CD4-positive, alpha-beta T cell treated with Interleukin-4 for 4 hours (primary cell): Measurements from ENCODE around the gene TWIST2.

Source experiments
- DNase-seq: peaks from one replicate; pipeline ENCODE4 v3.0.0-alpha.2; 2020

The TWIST2 gene

DNA sequence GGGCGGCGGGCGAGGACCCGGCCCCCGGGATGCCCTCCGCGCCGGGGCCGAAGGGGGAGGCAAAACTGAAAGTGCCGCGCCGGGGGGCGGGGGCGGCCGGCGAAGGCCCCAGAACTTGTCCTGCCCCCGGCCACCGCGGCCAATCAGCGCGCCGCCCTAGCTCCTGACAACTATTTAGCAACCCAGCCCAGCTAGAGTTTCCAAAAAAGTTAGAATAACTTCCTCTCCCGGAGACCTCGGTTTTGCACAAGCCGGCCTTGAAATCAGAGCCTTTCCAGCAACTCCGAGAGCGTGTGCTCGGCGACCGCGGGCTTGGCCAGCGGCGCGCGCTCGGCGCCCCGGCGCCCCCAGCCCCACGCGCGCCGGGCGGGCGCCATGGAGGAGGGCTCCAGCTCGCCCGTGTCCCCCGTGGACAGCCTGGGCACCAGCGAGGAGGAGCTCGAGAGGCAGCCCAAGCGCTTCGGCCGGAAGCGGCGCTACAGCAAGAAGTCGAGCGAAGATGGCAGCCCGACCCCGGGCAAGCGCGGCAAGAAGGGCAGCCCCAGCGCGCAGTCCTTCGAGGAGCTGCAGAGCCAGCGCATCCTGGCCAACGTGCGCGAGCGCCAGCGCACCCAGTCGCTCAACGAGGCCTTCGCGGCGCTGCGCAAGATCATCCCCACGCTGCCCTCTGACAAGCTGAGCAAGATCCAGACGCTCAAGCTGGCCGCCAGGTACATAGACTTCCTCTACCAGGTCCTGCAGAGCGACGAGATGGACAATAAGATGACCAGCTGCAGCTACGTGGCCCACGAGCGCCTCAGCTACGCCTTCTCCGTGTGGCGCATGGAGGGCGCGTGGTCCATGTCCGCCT is at the start of gene TWIST2:
TWIST2 (plus strand) TSS at position 245 of the 850 bp plus-strand sequence; CDS start at position 376, 131 bp downstream.
- DNase-seq: no peak

DNA sequence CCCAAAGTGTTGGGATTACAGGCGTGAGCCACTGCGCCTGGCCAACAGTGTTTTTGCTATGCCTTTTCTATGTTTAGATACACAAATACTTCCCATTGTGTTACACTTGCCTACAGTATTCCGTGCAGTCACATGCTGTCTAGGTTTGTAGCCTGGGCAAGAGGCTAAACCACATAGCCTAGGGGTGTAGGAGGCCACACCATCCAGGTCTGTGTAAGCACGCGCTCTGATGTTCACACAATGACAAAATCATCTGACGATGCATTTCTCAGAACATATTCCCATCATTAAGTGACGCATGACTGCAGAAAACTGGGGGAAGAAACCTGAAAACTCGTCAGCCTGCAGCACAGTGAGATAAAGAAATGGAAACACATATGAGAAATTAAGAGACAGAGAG is 46.1 kb upstream of the TWIST2 start:
- no peak for DNase-seq

DNA sequence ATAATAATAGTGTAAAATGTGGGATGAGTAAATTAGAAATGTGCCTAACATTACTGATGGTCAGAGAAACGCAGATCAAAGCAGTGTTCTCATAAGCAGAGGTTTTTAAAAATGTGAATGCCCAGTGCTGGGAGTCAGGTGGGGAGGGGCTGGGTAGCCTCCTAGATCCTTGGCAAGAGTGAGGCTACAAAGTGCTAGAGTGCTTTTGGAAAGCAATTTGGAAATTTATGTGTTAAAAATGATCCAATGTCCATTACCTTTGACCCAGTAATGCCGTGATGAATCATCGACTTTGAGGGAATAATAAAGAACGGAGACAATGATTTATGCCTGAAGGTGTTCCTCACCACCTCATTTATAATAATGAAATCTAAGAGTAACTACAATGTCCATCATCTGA is 44.9 kb upstream of the TWIST2 start:
- no peak for DNase-seq

DNA sequence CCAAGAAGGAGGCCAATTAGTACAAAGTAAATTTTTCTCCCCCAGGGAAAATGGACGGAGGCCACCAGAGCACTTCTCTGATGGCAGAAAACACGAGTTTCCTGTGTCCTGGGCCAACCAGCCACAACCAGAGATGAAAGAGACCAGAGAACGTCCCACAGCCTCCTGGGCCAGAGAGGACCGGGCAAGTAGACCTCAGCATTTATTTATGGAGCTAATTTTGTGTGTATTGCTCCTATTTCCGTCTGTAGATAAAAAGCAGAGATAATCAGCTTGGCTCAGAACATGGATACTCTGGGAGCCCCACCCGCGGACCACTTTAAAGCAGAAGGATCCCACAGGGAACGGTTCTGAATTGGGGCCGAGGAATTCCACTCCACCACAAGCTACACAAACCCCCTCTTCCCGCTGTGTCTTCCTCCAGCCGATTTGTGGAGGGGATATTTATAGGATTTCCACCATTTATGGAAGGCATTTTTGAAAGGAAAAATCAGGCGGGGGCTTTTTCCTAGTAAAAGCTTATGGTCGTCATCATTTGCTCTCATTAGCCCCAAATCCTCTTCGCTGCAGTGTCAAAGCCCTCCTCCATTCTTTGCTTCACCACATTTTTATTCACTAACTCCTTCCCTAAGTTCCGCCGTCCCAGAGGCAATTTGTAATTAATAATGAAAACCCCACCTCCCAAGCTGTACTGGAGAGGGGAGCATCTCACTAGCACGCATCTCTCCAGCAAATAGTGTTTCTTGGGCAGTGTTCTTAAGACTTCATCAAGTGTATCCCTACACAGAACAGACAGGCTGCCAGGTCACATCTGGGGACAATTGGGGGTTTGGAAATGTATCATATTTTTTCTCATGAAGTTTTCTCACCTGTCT is 43.7 kb upstream of the TWIST2 start:
- DNase-seq: no peak

GRCh38 chr2:238808761-238809160 is 39.1 kb upstream of the TWIST2 start:
- DNase-seq: no peak

DNA sequence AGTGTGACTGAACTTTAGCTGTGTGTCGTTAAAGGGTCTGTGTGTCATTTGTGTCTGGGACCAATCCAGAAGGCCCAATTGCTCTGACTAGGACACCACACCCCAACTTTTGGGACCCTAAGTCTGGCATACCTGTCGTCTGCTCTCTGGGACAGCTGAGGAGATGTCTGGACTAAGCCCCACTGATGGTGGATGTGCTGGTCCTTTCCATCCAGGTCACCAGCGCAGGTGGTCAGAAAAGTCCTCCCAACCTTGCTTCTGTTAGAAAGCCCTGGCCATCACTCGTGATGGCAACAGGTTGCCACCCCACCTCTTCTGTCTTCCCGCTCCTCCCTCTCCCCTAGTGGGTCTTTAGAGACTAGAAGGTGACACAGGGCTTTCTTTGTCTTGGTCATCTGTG is 37.6 kb upstream of the TWIST2 start:
- no peak for DNase-seq

GRCh38 chr2:238811293-238811692 is 36.6 kb upstream of the TWIST2 start:
- no peak for DNase-seq

DNA sequence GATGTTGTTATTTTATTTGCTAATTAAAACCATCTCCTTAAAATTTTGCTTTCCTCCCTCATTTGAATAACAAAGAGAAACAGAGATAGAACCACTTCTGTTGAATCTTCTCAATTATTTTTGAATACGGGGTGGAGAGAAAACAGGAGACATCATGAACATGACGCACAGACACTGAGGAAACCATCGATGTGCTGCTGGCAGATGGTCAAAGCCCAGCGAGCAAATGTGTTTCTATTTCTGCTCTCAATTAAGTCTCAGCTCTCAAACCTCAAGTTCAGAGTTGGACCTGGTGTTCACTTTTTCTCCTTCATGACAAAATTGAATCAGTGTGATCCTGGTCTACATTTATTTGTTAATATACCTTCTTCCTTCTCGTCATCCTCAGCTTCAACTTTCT is 36.1 kb upstream of the TWIST2 start:
- no peak for DNase-seq

GRCh38 chr2:238813109-238813508 is 34.8 kb upstream of the TWIST2 start:
- no peak for DNase-seq

DNA sequence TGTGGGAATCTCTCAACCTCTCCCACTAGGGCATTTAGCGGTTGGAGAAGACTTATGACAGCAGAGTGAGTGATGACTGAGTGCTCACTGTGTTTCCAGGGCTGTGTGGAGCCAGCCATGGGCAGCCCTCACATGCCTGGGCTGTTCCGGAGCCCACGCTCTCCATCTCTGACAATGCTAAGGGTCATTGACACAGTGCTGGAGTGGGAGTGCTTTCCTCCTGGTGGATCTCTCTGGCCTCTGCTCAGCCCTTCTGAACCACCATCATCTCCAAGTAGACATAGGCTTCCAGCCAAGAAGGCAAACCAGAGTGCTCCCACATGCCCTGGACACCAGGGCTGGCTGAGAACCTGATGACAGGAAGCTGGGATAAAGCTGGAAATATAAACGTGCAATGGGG is 33.1 kb upstream of the TWIST2 start:
- DNase-seq: no peak

DNA sequence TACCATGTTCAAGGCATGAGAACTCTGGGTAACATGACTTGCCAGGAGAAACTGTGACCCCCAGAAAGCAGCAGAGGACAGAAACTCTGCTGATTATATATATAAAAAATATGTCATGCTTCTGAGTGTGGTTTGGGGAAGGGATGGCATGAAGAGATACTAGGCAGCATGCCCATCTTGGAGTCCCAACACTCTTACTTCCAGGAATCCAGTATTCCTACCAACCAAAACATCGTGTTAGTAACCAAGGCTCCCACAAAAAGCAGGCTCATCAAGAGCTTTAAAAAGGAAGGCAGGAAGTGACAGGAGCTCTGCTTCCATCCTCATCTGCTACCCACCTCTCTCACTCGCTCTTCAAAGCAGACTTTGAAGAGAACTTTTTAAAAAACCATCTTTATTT is 31.6 kb upstream of the TWIST2 start:
- DNase-seq: no peak

GRCh38 chr2:238817382-238817781 is 30.5 kb upstream of the TWIST2 start:
- DNase-seq: no peak

- no peak for DNase-seq
Observed at GRCh38 chr2:238817891-238818290, 30.0 kb upstream of the TWIST2 start.

- DNase-seq: no peak
Observed at GRCh38 chr2:238818561-238818960, 29.3 kb upstream of the TWIST2 start.

DNA sequence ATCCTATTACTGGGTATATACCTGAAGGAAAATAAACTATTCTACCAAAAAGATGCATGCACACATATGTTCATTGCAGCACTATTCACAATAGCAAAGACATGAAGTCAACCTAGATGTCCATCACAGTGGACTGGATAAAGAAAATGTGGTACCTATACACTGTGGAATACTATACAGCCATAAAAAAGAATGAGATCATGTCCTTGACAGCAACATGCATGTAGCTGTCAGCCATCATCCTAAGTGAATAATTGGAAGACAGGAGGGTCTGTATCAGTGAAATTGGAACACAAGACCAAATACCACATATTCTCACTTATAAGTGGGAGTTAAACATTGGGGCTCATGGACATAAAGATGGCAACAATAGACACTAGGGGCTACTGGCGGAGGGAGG is 27.7 kb upstream of the TWIST2 start:
- no peak for DNase-seq

GRCh38 chr2:238820916-238821315 is 27.0 kb upstream of the TWIST2 start:
- DNase-seq: no peak

GRCh38 chr2:238821391-238821790 is 26.5 kb upstream of the TWIST2 start:
- no peak for DNase-seq

DNA sequence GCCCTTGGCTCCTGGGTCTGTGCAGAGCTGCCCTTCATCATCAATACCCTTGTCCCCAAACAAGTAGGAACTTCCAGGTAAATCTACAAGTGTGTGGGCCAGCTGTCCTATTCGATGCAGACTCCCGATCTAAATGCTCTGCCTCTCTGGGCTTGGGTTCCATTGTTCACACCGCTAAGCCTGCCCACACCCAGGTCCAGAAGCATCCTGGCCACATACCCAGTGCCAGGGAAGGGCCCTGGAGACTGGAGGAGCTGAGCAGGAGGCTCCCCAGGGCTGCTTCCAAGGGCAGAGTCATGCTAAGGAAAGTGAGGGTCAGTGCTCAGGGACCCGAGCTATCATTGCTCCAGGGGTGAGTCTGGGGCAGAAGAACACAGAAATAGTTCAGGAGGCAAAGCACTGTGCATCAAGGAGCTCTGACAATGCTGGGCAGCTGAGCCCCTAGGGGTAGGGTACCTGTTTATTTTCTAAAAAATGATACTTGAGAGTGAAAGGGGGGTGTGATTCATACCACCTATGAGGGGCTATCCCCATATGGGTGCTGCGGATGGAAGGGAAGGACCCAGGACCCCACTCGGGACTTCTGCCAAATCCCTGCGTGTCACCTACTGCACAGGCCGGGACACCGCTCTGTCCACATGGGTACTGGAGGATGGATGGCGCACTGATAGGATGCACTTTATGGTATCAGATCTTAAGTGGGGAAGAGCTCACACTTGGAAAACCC is 25.8 kb upstream of the TWIST2 start:
- no peak for DNase-seq

DNA sequence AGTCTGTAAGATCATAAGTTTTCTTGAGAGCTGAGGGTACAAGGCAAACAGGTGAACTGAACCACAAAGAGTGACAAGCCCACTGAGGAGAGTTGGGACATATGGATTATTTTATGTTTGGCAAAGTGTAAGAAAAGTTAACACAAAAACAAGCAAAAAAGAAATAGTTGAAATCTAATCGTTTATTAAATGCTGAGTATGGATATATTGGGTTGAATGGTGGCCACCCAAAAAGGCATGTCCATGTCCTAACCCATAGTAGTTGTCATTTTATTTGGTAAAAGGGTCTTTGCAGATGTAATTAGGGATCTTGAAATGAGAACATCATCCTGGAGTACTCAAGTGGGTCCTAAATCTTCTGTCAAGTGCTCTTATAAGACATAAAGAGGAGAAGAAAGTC is 24.9 kb upstream of the TWIST2 start:
- DNase-seq: no peak

- DNase-seq: no peak
Observed at GRCh38 chr2:238831177-238831576, 16.7 kb upstream of the TWIST2 start.

- DNase-seq: no peak
Observed at GRCh38 chr2:238834982-238835381, 12.9 kb upstream of the TWIST2 start.

DNA sequence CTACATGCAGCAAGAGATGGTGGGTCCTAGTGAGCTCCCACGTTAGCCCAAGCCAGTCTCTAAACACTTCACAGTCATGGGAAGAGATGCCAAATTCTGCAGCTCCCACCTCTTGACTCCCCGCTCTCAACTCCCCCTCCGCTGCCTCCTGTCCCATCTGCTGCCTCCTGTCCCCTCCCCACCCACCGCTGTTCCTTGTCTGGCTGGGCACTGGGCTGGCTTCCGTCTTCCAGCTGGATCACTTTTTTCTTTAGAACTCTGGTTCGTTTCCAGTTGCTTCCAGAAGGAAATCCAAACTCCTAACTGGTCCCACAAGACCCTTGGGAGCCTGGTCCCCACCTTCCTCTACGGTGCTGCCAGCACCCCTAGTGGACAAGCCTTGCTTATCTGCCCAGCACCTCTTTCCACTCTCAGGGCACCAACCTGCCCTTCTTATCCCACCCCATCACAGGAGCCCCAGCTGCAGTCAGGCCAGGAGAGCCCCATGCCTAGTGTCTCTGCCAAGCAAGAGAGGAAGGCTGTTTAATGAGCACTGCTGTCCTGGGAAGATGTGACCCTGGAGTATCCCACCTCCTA is 12.1 kb upstream of the TWIST2 start:
- DNase-seq: no peak

- no peak for DNase-seq
Observed at GRCh38 chr2:238838786-238839327, 9.0 kb upstream of the TWIST2 start.
